ENCODE data around the gene GRHPR.
"Not testable (repeated sequence)": the region's sequence is repeated elsewhere in the genome, so short reads cannot be mapped to it uniquely, and the experiment has no call there.

The GRHPR gene

GRCh38 chr9:37422289-37423104, at the start of gene GRHPR:
Gene GRHPR, plus strand, starts transcription at chr9:37422696. Its CDS starts 55 bp downstream, at chr9:37422751.
- peak; percentile 76 to 84 for DNase-seq (ENCODE audit: low read depth in 2 of 2)

DNA sequence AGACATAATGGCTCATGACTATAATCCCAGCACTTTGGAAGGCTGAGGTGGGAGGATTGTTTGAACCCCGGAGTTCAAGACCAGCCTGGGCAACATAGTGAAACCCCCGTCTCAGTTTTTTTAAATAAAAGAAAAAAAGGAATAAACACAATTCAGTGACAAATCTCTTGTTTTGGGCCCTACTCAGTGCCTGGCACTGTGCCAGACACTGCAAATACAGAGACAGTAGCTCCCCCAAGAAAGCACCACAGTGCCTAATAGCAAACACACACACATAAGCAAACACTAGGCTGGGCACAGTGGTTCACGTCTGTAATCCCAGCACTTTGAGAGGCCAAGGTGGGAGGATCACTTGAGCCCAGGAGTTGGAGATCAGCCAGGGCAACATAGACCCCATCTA, 49.7 kb upstream of the GRHPR start:
- no peak for DNase-seq (ENCODE audit: low read depth in 2 of 2)

GRCh38 chr9:37373621-37374020, 48.9 kb upstream of the GRHPR start:
- no peak for DNase-seq (ENCODE audit: low read depth in 2 of 2)

- DNase-seq (ENCODE audit: low read depth in 2 of 2) = no peak
These were observed 47.6 kb upstream of the GRHPR start for GRCh38 chr9:37374892-37375291.

GRCh38 chr9:37377688-37378612, 44.5 kb upstream of the GRHPR start:
- DNase-seq (ENCODE audit: low read depth in 2 of 2) = no peak

DNA sequence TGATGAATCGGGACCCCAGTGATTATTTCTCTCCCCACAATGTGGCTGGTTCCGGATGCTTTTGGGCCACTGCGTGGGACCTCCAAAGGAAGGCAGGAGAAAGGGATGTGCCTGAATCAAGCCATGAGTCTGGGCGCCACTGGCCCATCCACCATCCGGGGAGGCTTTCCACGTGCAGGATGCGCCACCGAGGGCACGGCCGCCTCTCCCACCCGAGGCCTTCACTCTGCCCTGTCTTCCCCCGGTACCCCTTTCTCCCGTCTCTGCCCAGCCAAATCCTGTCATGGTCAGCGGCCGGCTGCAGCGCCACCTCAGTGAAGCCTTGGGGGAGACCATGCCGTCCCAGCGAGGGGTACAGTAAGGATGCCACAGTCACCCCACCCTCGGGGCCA, 43.9 kb upstream of the GRHPR start:
- DNase-seq (ENCODE audit: low read depth in 2 of 2) = no peak

- no peak for DNase-seq (ENCODE audit: low read depth in 2 of 2)
These were observed 42.7 kb upstream of the GRHPR start for GRCh38 chr9:37379835-37380234.

- no peak for DNase-seq (ENCODE audit: low read depth in 2 of 2)
These were observed 41.9 kb upstream of the GRHPR start for GRCh38 chr9:37380570-37380969.

DNA sequence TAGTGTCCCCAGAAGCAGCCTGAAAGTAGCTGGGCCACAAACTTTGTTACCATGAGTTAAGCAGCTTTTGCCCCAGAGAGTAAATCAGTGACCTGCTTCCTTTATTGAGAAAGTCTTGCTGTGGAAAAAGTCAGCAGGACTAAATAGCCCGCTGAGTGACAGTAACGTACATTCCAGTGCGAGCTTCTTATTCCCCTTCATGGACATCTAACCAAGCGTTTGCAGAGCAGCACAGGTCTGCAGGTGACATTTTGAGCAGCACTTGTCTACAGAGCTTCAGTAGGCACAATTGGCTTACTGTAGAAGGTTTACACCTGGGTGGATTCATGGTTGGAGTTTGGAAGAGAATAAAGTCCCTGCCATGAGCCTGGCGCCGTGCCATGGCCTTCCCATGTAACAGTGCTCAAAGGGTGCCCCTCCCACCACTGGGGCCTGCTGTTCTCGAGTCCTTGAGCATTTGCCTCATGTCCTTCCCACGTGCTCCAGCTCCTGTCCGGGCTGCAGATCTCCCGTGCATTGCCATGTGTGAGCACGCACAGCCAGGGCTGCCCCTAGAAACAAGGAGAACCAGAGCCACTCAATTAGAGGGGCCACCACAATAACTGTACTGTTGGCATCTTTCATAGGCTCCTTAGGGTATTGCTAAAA, 41.3 kb upstream of the GRHPR start:
- no peak for DNase-seq (ENCODE audit: low read depth in 2 of 2)

DNA sequence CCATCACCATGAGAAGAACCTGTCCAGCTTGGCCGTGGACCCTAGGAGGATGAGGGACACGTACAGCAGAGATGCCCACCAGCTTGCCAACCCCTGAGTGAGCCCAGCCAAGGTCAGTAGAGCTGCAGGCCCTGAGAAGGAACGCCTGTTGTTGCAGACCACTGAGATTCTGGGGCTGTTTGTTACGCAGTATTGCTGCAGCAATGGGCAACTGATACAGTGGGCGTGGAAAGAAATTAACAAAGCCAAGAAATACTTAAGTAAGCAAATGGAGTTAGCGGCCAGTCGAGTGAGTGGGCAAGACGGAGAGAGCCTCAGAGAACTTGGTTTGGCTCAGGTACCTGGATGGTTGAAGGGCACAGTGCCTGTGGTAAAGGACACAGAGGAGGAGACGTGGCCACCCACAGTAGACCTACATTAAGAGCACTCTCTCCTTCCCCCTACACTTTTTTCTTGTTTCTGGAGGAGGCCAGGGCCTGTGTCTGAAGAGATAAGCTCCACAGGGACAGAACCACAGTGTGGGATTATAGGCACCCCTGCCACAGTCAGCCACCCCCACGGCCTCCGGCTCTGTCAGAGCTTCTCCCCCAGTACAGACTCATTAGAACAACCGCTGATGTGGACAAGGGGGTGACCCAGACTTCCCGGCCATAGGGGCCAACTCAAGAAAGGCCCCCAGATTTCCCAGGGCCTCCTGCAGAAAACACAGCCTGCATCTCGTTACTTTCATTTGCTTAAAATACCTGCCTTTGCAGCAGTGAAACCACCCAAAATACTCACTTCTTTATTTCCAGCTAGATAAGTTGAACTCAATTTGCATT, 40.1 kb upstream of the GRHPR start:
- no peak for DNase-seq (ENCODE audit: low read depth in 2 of 2)

DNA sequence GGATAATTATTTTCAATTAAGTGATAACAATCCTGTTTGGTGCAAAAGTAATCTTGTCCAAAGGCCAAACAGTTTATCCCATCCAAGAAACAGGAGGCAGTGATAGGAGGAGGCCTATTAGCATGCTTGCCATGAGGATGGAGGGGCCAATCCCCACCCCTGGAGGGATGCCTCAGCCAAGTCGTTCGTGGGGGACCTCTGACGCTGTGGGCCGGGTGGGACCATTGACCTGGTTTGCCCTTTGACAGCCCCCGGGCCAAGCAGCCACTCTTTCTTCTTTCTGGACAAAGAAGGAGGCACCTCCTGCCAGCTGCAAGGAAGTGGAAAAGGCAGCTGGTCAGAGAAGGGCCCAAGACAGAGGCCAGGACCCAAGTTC, 39.5 kb upstream of the GRHPR start:
- no peak for DNase-seq (ENCODE audit: low read depth in 2 of 2)

DNA sequence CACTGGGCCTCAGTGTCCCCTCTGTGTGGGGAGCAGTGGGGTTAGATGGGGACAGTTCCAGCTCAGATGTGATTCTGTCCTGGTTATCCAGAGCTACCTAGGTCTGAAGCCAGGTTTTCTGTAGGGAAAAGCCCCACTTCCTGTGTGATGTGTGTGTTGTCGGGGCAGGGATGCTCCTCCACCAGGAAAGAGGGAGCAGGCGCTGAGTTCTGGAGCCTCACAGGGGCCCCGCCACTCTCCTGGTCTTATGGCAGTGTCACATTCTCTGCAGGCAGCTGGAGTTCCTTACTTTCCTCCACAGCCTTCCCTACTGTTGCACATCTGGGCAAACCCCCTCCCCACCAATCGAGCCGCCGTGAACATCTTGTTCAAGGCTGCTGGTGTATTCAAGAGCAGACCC, 39.1 kb upstream of the GRHPR start:
- DNase-seq (ENCODE audit: low read depth in 2 of 2) = no peak

- DNase-seq (ENCODE audit: low read depth in 2 of 2) = no peak
These were observed 38.4 kb upstream of the GRHPR start for GRCh38 chr9:37383876-37384746.

DNA sequence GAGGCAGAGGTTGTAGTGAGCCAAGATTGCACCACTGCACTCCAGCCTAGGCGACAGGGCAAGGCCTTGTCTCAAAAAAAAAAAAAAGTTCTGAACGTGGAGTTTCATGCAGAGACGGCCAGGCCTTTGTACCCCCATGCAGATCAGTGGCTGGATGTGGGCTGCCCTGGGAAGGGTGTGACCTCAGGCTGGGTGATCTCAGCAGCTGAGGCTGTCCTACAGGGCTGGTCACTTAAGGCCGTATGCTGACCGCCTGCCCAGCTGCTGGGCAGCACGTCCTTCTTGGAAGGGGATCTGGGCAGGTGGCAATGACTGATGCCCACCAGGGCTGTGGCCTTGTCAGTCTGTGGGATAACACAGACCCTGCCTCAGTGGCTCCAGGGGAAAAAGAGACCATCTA, 37.2 kb upstream of the GRHPR start:
- no peak for DNase-seq (ENCODE audit: low read depth in 2 of 2)

DNA sequence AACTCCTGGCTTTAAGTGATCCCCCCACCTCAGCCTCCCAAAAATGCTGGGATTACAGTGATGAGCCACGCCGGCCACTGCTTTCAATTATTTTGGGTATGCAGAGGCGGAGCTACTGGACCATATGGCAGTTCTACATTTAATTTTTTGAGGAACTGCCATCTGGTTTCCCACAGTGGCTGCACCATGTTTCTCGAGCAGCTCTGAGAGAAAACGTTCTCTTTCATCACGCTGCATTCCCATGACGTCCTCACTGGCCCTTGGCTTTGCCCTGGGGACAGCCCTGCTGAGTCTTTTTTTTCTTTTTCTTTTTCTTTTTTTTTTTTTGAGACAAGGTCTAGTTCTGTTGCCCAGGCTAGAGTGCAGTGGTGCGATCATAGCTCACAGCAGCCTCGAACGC, 35.5 kb upstream of the GRHPR start:
- DNase-seq (ENCODE audit: low read depth in 2 of 2) = no peak

GRCh38 chr9:37390759-37391158, 31.7 kb upstream of the GRHPR start:
- no peak for DNase-seq (ENCODE audit: low read depth in 2 of 2)

DNA sequence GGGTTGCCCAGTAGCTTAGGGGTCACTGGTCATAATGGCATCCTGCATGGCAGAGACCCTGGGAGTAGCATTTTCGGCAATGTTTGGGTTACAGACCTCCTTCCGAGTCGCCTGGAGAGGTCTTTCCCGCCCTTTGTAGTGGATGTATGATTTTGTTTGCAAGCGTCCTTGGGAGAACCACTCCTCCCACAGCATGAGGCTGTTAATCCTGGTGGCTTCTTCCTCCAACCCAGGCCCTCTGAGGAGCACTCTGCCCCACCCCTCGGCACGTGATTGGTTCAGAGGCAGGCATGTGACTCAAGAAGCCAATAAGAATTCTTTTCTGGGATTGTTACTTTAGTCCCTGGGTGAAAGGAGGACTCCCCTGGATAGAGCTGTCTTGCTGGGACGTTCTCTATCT, 30.2 kb upstream of the GRHPR start:
- no peak for DNase-seq (ENCODE audit: low read depth in 2 of 2)

- DNase-seq (ENCODE audit: low read depth in 2 of 2) = no peak
These were observed 27.3 kb upstream of the GRHPR start for GRCh38 chr9:37395229-37395628.

GRCh38 chr9:37395663-37396062, 26.8 kb upstream of the GRHPR start:
- no peak for DNase-seq (ENCODE audit: low read depth in 2 of 2)

DNA sequence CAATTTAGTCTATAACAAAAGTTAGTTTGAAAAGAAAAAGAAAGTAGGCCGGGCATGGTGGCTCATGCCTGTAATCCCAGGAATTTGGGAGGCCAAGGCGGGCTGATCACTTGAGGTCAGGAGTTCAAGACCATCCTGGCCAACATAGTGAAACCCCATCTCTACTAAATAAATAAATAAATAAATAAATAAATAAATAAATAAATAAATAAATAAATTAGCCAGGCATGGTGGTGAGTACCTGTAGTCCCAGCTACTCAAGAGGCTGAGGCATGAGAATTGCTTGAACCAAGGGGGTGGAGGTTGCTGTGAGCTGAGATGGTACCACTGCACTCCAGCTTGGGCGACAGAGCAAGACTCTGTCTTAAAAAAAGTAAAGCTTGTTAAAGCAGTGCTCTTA, 24.5 kb upstream of the GRHPR start:
- DNase-seq (ENCODE audit: low read depth in 2 of 2) = not testable (repeated sequence)

Measured in activated CD8-positive, alpha-beta memory T cell treated with anti-CD3 and anti-CD28 coated beads for 4 hours (primary cell).